GM21717 (cell line): Measurements from ENCODE around the gene CNNM2.

Source experiments
- ATAC-seq: cut with Tn5 transposase; IDR thresholded peaks from one replicate; pipeline ENCODE4 v1.9.1; 2021; ENCODE audit warnings: mild to moderate bottlenecking, moderate library complexity; ENCODE audit not compliant: unreplicated experiment

CNNM2 gene

GRCh38 chr10:103100620-103101019 lies 182.5 kb downstream of the CNNM2 start:
- ATAC-seq, result no peak

GRCh38 chr10:103102195-103102594 lies 184.1 kb downstream of the CNNM2 start:
- ATAC-seq, result no peak

- no peak for ATAC-seq
Measured at GRCh38 chr10:103103989-103104388, 185.9 kb downstream of the CNNM2 start.

GRCh38 chr10:103104721-103105120 lies 186.6 kb downstream of the CNNM2 start:
- no peak for ATAC-seq

- no peak for ATAC-seq
Measured at GRCh38 chr10:103105462-103105861, 187.4 kb downstream of the CNNM2 start.

- no peak for ATAC-seq
Measured at GRCh38 chr10:103106539-103106938, 188.4 kb downstream of the CNNM2 start.

- no peak for ATAC-seq
Measured at GRCh38 chr10:103109821-103110220, 191.7 kb downstream of the CNNM2 start.

- no peak for ATAC-seq
Measured at GRCh38 chr10:103110407-103110806, 192.3 kb downstream of the CNNM2 start.

GRCh38 chr10:103111031-103111917 lies 193.2 kb downstream of the CNNM2 start:
- ATAC-seq, result no peak

GRCh38 chr10:103111918-103112877 lies 194.1 kb downstream of the CNNM2 start:
- no peak for ATAC-seq

GRCh38 chr10:103114876-103115275 lies 196.8 kb downstream of the CNNM2 start:
- no peak for ATAC-seq

- no peak for ATAC-seq
Measured at GRCh38 chr10:103117247-103117646, 199.2 kb downstream of the CNNM2 start.

GRCh38 chr10:103120546-103120945 lies 202.5 kb downstream of the CNNM2 start:
- no peak for ATAC-seq

- ATAC-seq, result no peak
Measured at GRCh38 chr10:103120977-103121735, 203.1 kb downstream of the CNNM2 start.

- no peak for ATAC-seq
Measured at GRCh38 chr10:103123282-103124024, 205.4 kb downstream of the CNNM2 start.

GRCh38 chr10:103124420-103125096 lies 206.5 kb downstream of the CNNM2 start:
- no peak for ATAC-seq

GRCh38 chr10:103125323-103126267 lies 207.5 kb downstream of the CNNM2 start:
- ATAC-seq, result peak; percentile 79

- ATAC-seq, result no peak
Measured at GRCh38 chr10:103127241-103127640, 209.1 kb downstream of the CNNM2 start.
